MCF 10A (cell line): ENCODE data around the gene FAM120C. TPM values are rescaled to one million over a fixed set of nuclear protein-coding genes. Genes with fewer than 3 reads are reported as not detected.
A peak's percentile ranks its signal among the peaks of the same experiment; 100 is the strongest.

Experiments used
- BruUV-seq: library from RNA; stranded (reverse); fragments of 400-500 nt; replicated peaks from 2 replicates; lab custom pipeline; 2021; lab: Mats Ljungman, UMichigan
- CTCF ChIA-PET: fragments of 300-600 bp; sonication (Branson Sonifier 250); formaldehyde crosslinking; extraction: SDS; loops from one replicate; lab custom pipeline; 2021; ENCODE audit warnings: antibody characterized with exemption, inconsistent platforms; lab: Yijun Ruan, JAX
- POLR2A ChIA-PET: fragments of 300-600, 350-650 bp; sonication (Branson Sonifier 250); formaldehyde crosslinking; extraction: SDS; loops from one replicate; lab custom pipeline; 2020; ENCODE audit warnings: antibody characterized with exemption, inconsistent platforms; lab: Yijun Ruan, JAX
- DNase-seq: peaks from one replicate; pipeline ENCODE4 v3.0.0-alpha.2; 2018; ENCODE audit not compliant: unreplicated experiment
- H3K27ac Mint-ChIP-seq: one replicate; pipeline ENCODE4 v1.8.0; 2022; ENCODE audit warnings: mild to moderate bottlenecking, low read depth, mixed read lengths; ENCODE audit not compliant: unreplicated experiment
- H3K27me3 Mint-ChIP-seq: one replicate; pipeline ENCODE4 v1.8.0; 2022; ENCODE audit warnings: mixed read lengths; ENCODE audit not compliant: insufficient read depth, unreplicated experiment
- H3K36me3 Mint-ChIP-seq: one replicate; pipeline ENCODE4 v1.8.0; 2022; ENCODE audit warnings: mild to moderate bottlenecking, moderate library complexity, mixed read lengths; ENCODE audit not compliant: insufficient read depth, unreplicated experiment
- H3K4me1 Mint-ChIP-seq: one replicate; pipeline ENCODE4 v1.8.0; 2022; ENCODE audit warnings: mixed read lengths; ENCODE audit not compliant: insufficient read depth, unreplicated experiment
- H3K4me3 Mint-ChIP-seq: one replicate; pipeline ENCODE4 v1.8.0; 2022; ENCODE audit warnings: mild to moderate bottlenecking, moderate library complexity, mixed read lengths; ENCODE audit not compliant: unreplicated experiment
- H3K9me3 Mint-ChIP-seq: one replicate; pipeline ENCODE4 v1.8.0; 2022; ENCODE audit warnings: mixed read lengths; ENCODE audit not compliant: unreplicated experiment
- intact Hi-C: fragments of 100-400 bp; cut with micrococcal nuclease; formaldehyde crosslinking; loops from 2 replicates; pipeline ENCODE4 v1.14.1; 2022
- total RNA-seq: library from RNA; stranded (reverse); gene quantifications from 2 replicates; pipeline ENCODE4 v1.2.3, GENCODE V29; 2022
- TF ChIP-seq, protein P1 (sequence below): fragments of 200-600 bp; IDR thresholded peaks from one replicate; pipeline ENCODE4 v1.8.0; 2022; ENCODE audit warnings: antibody characterized with exemption, mild to moderate bottlenecking; ENCODE audit not compliant: unreplicated experiment

Gene FAM120C
- total RNA-seq, 1 experiment from 2014 or later: 11.3 TPM

DNA sequence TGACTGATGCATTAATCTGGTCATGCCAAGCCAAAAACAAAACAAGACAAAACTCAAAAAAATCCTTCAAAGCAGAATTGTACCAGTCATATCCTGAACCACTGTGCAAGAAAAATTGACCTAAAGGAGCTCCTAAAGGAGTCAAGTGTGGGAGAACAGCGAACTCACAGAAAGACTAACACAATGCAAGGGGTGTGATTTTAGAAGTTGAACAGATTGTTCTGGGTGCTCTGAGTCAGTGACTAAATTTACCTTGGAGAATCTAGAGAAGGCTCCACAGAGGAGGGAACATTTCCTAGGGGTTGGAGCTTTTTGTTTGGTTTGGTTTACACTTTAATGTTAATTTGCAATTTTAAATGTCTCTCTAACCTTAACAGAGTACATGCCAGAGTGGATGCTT lies 89.9 kb downstream of the FAM120C start:
- TF ChIP-seq, protein P1, sequence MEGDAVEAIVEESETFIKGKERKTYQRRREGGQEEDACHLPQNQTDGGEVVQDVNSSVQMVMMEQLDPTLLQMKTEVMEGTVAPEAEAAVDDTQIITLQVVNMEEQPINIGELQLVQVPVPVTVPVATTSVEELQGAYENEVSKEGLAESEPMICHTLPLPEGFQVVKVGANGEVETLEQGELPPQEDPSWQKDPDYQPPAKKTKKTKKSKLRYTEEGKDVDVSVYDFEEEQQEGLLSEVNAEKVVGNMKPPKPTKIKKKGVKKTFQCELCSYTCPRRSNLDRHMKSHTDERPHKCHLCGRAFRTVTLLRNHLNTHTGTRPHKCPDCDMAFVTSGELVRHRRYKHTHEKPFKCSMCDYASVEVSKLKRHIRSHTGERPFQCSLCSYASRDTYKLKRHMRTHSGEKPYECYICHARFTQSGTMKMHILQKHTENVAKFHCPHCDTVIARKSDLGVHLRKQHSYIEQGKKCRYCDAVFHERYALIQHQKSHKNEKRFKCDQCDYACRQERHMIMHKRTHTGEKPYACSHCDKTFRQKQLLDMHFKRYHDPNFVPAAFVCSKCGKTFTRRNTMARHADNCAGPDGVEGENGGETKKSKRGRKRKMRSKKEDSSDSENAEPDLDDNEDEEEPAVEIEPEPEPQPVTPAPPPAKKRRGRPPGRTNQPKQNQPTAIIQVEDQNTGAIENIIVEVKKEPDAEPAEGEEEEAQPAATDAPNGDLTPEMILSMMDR: no peak

DNA sequence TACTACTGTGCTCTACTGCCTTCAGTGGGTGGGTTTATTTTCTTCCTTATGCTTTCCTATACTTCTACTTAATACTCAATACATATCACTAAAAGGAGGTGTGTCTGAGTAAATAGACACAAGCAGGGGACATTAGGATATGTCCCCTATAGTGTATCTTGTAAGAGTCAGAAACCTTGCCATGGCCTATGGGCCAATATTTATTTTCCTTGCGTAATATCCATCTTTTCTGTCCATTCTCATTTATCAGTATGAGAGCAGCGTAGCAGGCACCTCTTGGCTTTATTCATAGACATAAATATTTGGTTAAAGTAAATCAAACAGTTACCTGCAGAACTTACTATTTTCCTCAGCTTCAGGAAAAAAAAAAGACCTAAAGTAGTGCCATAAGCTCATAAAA lies 92.2 kb downstream of the FAM120C start:
- ChIA-PET POLR2A (interaction anchor here (0.6 kb wide), 1 partner anchor 548 kb away, joined by 5 read pairs; no protein-coding TSS in a partner anchor), CTCF (no interaction called here)
- TF ChIP-seq, protein P1: no peak
- no peak overlapping the region for H3K4me3 Mint-ChIP-seq
- H3K27ac Mint-ChIP-seq: no peak overlapping the region
- H3K36me3 Mint-ChIP-seq: peaks cover 6% of the 10 kb centered on the region
- peaks cover 27% of the 10 kb centered on the region for H3K27me3 Mint-ChIP-seq
- peaks cover 4% of the 10 kb centered on the region for H3K4me1 Mint-ChIP-seq
- DNase-seq: no peak
- no peaks in the 10 kb centered on the region for H3K9me3 Mint-ChIP-seq
- no TSS peak for BruUV-seq
- intact Hi-C loops: no loop called here

More for the DNA sequence above, 89.9 kb downstream of the FAM120C start:
- Mint-ChIP-seq H3K36me3 (peaks cover 3% of the 10 kb centered on the region), H3K27me3 (peaks cover 17% of the 10 kb centered on the region), H3K27ac (peak overlapping the region; percentile 46), H3K4me1 (peaks cover 4% of the 10 kb centered on the region), H3K9me3 (no peaks in the 10 kb centered on the region), H3K4me3 (no peak overlapping the region)
- ChIA-PET POLR2A (interaction anchor here (0.9 to 1.1 kb wide), 4 partner anchors 13 to 347 kb away, joined by 3 to 6 read pairs (median 3); partner anchors contain the start of genes PHF8 and TSR2), CTCF (no interaction called here)
- DNase-seq: no peak
- no TSS peak for BruUV-seq
- intact Hi-C loops: no loop called here

DNA sequence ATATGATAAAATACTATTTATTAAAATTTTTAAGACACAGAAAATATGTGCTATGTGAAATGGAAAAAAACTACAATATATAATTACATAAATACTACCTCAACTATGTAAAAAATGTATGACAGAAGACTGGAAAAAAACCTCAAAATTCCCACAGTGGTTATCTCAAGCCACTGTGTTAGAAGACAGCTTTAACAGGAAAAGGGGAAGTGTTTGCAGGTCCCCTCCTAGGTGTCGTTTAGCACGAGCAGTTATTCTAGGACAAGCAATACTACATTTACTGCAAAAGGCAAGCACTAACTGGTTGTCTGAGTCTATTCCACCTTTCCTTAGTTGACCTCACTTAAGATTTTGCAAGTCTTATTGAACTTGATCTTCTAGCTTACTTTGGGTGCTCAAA lies 93.9 kb downstream of the FAM120C start:
- intact Hi-C loops: no loop called here
- no peaks in the 10 kb centered on the region for H3K9me3 Mint-ChIP-seq
- TF ChIP-seq, protein P1: no peak
- peaks cover 19% of the 10 kb centered on the region for H3K36me3 Mint-ChIP-seq
- DNase-seq: no peak
- ChIA-PET CTCF (interaction anchor here (0.7 kb wide), 1 partner anchor 11 kb away, joined by 3 read pairs; no protein-coding TSS in a partner anchor), POLR2A (no interaction called here)
- no TSS peak for BruUV-seq
- peaks cover 4% of the 10 kb centered on the region for H3K4me1 Mint-ChIP-seq
- H3K27me3 Mint-ChIP-seq: peaks cover 27% of the 10 kb centered on the region
- H3K4me3 Mint-ChIP-seq: no peak overlapping the region
- H3K27ac Mint-ChIP-seq: no peak overlapping the region

DNA sequence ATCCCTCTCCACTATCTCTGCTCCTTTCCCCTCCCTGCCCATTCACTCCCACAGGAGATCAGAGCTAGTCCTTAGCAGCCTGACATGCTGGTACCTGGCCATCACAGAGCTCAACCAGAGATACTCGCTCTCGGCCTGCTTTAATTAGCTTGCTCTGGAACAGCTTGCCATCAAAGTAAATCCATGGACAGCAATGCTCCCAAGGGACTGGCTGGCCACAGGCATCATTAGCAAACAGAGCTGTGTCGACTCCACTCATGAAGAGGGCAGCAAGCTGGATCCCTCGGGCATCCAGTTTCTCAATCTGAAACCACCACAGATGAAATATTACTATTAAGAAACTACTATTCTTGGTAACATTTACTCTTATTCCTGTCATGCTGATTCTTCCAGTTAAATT lies 95.4 kb downstream of the FAM120C start:
- DNase-seq: no peak
- CTCF ChIA-PET: interaction anchor here (0.6 to 1.0 kb wide), 3 partner anchors 45 to 377 kb away, joined by 3 to 4 read pairs (median 3); no protein-coding TSS in a partner anchor
- no peak overlapping the region for H3K4me3 Mint-ChIP-seq
- TF ChIP-seq, protein P1: no peak
- H3K36me3 Mint-ChIP-seq: peaks cover 20% of the 10 kb centered on the region
- peak overlapping the region; percentile 53 for H3K27ac Mint-ChIP-seq
- intact Hi-C loops: no loop called here
- no TSS peak for BruUV-seq
- no peaks in the 10 kb centered on the region for H3K9me3 Mint-ChIP-seq
- H3K27me3 Mint-ChIP-seq: peaks cover 27% of the 10 kb centered on the region
- POLR2A ChIA-PET: no interaction called here
- H3K4me1 Mint-ChIP-seq: no peaks in the 10 kb centered on the region
